CD4-positive, alpha-beta T cell treated with Interleukin-17A for 1 hour (primary cell): Measurements from ENCODE around the gene LAMA3.

ENCODE experiments used
- DNase-seq: peaks from one replicate; pipeline ENCODE4 v3.0.0-alpha.2; 2020

Gene LAMA3, protein sequence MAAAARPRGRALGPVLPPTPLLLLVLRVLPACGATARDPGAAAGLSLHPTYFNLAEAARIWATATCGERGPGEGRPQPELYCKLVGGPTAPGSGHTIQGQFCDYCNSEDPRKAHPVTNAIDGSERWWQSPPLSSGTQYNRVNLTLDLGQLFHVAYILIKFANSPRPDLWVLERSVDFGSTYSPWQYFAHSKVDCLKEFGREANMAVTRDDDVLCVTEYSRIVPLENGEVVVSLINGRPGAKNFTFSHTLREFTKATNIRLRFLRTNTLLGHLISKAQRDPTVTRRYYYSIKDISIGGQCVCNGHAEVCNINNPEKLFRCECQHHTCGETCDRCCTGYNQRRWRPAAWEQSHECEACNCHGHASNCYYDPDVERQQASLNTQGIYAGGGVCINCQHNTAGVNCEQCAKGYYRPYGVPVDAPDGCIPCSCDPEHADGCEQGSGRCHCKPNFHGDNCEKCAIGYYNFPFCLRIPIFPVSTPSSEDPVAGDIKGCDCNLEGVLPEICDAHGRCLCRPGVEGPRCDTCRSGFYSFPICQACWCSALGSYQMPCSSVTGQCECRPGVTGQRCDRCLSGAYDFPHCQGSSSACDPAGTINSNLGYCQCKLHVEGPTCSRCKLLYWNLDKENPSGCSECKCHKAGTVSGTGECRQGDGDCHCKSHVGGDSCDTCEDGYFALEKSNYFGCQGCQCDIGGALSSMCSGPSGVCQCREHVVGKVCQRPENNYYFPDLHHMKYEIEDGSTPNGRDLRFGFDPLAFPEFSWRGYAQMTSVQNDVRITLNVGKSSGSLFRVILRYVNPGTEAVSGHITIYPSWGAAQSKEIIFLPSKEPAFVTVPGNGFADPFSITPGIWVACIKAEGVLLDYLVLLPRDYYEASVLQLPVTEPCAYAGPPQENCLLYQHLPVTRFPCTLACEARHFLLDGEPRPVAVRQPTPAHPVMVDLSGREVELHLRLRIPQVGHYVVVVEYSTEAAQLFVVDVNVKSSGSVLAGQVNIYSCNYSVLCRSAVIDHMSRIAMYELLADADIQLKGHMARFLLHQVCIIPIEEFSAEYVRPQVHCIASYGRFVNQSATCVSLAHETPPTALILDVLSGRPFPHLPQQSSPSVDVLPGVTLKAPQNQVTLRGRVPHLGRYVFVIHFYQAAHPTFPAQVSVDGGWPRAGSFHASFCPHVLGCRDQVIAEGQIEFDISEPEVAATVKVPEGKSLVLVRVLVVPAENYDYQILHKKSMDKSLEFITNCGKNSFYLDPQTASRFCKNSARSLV (N-terminal part only)

DNA sequence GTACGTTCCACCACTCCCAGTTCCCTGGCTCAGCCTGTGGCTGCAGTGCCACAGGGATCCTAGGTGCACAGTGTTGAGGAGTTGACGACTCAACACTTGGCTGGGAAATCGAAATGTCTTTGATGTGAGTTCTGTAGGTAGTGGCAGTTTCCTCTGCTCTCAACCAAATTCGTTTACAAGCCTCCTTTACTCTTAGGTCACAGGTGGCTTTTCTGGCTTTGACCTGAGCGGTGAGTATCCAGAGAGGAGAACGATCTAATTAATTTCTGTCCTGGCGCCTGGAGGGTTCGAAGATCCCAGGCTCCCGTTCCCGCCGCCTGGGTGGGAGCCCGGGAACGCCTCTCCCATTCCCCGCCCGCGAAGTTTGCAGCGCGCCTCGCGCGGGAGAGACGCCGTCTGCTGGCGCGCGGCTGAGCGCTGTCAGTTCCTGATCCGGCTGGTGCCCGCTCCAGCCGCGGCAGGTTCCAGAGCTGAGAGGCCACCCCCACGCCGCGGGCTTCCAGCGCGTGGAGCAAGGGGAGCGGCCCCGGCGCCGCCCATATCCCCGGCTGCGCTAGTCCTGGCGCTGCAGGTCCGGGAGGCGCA lies at the start of gene LAMA3:
LAMA3 (plus strand) TSS at position 423 of the 585 bp plus-strand sequence. CDS start 231 bp downstream, outside the sequence.
- no peak for DNase-seq

DNA sequence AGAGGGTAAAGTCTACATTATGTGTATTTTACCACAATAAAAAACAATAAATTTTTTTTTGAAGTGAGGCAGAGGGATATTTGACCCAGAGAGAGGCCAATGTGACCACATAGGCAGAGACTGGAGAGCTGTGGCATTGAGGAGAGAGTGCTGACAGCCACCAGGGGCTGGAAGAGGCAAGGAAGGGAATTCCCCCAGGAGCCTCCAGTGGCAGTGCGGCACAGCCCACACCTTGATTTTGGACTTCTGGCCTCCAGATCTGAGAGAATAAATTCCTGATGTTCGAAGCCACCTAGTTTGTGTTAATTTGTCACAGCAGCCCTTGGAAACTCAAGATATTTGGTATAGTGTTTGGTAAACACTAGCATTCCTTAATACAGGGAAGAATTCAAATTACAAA lies 49.2 kb upstream of the LAMA3 start:
- DNase-seq: no peak

DNA sequence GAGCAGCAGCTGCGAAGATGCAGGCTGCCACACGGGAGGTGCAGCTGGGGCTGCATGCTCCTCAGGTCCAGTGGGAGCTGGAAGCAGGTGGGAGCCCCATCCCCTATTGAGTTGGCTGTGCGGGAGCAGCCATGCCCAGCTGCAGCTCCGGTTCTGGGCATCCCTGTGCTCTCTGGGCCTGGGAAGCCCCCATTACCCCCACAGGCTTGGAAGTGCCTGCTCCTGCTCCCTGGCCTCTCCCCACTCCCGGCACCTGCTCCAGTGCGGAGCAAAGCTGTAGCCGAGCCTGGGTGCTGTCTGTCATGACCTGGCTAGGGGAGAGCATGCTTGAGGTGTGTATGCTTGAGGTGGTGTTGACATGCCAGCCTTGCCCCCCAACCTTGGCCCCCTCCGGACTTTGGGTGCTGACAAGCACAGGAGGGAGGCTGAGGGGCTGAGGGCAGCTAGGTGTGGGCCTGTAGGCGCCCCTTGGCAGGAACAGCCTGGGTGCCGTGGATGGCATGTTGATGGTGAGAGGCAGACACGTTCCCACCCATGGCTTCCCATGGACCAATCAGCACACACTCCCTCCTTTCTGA lies 48.0 kb upstream of the LAMA3 start:
- no peak for DNase-seq

DNA sequence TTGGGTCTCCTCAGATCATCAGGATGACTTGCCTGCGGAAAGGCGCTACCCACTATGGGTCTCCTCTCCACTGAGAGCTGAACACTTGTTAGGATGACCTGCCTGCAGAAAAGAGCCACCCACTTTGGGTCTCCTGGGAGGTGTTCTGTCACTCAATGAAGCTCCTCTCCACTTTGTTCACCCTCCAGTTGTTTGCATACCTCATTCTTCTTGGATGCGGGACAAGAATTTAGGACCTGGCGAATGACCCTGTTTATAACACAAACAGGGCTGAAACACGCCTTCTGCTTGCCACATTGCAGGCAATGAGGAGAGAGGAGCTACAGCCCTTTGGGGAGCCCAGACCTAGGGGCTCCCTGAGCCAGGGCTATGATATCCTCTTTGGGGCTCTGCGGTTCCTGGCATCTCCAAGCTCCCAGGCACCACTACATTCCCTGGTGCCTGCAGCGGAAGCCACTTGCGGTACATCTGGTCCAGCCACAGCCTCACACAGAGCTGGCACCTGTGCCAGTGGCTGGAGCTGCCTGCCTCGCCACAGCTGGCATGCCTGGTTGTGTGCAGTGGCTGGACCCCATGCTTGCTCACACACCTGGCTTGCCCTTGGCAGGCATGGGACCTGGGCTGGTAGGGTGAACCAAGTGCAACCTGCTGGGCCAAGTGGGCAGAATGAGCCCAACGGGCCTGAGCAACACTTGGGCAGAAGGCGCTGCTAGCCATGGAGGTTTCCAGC lies 47.2 kb upstream of the LAMA3 start:
- DNase-seq: no peak

DNA sequence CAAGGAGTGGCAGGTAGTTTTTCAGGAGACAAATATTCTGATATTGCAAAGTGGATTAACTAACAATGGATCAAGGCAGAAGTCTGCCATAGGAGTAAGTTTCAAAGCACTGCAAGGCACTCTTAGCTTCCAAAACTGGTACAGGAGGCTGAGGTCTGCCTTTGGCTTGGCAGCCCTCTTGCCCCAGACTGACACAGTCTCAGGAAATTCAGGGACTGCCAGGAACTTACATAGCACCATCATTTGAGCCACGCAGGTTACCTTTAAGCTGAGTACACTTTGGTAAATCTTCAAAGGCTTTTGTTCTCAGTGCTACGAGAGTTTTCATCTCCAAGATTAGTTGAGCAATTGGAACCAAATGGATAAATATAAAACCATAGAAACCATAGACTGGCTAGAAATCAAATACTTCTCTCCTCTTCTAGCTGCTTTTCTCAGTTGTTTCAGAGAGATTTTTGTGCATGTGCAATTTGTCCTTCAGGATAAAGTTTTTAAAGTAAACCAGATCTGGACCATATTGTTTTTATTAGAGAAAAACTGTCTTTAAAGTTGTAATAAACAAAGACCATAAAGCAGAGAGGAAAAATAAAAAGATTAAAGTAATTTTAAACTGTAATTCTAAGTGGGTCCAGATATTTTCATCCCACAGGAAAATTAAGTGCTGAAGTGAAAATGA lies 45.3 kb upstream of the LAMA3 start:
- no peak for DNase-seq

DNA sequence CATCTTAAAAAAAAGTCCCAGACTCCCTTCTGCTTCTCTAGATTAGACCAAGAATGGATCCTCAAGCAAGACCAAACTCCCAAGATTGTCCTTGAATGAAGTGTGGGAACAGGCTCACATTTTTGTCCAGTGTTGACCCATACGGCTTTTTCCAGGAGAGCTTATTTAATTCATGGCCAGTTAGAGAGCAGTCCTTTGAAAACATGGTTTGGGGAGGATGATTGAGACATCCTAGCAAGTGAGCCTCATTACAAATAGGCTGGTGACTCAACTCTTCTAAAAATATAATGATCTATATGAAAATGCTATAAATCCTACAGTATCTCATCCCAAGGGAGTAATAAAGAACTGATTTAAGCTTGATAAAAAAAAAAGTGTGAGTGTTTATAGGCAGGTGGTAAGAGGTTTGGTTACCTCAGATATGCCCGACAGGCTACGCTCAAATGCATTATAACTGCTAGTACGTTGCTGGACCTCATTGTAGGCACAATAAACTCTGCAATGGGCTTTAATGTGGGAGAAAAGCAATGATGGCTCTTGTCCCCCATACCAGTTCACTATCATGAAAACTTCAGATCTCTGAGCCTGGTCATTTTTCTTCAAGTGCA lies 43.6 kb upstream of the LAMA3 start:
- DNase-seq: no peak

DNA sequence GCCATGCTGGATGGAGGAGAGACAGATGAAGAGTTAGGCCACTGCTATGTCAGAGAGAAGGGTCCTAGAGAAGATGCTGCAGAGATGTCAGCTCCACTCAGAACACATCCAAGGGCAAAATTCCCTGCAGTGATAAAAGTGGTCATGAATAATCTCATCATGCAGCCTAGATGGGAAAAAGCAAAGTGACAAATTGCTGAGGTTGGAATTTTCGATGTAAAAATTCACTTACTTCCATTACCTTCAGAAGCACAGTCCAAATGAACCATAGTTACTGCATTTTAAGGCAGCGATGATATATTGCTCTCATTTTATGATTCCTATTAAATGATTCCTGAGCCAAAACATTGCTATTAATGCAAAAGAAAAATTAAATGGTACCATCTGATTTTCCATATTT lies 43.0 kb upstream of the LAMA3 start:
- DNase-seq: no peak

DNA sequence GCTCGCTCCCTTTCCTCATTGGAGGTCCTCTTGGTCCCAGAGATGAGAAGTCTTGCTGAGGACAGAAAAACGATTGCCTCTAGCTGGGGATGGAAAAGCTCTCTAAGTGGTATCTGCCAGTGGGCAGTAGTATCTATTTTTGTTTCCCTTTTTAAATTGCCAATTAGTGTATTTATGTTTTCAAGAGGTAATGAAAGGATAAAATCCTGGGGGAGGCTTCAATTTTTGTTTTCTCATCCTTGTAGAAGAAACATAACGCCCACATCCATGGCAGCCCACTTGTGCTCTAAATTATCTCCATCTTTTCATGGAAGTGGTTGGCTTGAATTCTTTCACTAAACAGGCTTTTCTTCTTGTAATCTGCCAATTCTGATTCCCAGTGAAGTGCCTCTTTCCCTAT lies 40.8 kb upstream of the LAMA3 start:
- no peak for DNase-seq

DNA sequence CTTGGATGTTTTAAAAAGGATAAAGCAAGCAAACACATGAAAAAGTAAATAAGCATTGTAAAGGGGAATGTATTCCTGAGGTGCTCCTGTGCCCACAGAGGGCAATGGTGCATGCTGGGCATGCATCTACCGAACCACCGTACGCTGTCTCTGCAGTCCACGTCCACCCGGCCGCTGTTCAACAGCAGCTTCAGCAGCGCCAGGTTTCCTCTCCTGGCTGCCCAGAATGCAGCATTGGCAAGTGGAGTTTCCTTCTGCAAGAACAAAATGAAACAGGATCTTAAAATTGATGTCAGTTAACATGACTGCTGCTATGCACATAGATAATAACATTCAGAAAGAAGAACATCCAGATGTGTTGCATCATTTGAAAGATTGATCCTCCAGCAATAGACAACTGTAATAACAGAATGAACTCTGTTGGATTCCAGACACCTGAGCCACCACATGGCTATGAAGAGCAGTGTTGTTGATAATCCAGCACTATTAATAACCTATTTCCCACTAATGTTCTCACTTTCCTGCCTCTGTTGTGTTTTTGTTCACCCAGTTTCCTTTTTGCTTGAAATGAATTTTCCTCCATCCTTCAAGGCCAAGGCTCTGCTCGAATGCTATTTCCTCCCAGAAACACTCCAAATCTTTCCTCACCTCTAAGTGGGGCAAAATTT lies 40.2 kb upstream of the LAMA3 start:
- no peak for DNase-seq

DNA sequence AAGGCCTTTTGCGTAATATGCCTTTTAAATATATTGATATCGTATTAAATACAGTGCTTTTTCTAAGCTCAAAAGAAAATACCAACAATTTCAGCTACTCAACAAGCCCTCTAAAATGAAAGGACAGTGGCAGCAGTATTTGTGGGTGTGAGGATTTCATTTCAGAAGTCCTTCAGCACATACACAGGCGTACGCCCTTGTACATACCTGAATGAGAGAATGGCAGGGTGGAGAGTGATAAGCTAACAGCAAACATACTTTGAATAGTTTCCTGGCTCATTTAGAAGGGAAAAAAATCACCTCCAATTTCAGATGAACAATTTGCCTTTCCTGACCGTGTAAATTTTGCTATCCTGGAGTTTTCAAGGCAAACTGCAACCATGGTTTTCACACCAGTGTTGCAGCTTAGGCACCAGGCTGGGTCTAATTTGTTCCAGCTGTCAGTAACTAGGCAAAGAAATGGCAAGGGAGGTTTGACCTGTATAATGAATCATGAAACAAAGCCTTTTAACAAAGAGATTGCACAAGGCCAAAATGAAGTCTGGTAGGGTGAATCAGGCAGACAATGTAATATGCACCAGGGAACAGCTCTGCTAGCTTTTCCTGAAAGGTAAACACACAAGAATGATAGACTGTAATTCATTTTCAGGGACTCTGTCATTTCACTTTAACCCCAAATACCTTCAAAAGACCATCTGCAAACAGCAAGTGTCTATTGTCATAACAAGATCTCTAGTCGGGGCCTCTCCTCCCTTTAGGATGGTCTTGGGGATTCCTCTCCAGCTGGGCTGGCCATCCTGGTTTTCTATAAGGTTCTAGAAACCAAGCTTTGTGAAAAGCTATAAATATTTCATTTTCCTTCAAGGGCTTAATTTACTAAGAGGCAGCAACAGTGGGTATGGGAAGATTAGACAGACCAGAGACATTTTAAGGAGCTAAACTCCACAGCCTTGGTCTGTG lies 38.0 kb upstream of the LAMA3 start:
- no peak for DNase-seq

DNA sequence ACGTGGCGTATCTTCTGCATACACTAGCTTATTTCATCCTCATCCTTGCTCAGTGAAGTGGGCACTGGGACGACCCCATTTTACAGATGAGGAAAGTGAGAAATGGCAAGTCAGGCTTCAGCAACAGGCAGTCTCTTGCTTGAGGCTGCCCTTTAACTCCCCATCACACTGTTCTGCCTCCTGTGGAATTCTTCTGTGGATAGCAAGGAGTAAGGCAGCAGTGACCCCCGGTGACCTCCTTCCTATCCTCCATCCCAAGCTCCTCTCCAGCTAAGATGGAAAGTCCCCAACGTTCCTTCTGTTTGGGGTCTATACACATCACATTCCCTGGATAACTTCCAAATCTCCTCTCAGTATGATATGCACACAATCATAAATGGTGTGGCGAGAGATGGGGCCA lies 37.0 kb upstream of the LAMA3 start:
- DNase-seq: no peak

DNA sequence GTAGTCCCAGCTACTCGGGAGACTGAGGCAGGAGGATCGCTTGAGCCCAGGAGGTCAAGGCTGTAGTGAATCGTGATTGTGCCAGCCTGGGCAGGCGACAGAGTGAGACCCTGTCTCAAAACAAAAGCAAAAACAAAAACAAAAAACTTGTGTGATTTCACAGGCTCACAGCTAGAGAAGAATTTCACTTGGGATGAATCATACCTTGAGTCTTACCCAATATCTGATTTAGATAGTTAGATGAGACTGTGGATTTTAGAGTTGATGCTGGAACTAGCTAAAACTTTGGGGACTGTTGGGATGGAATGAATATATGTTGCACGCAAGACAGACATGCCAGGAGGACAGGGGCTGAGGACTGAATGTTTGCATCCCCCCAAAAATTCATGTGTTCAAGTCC lies 31.0 kb upstream of the LAMA3 start:
- DNase-seq: no peak

DNA sequence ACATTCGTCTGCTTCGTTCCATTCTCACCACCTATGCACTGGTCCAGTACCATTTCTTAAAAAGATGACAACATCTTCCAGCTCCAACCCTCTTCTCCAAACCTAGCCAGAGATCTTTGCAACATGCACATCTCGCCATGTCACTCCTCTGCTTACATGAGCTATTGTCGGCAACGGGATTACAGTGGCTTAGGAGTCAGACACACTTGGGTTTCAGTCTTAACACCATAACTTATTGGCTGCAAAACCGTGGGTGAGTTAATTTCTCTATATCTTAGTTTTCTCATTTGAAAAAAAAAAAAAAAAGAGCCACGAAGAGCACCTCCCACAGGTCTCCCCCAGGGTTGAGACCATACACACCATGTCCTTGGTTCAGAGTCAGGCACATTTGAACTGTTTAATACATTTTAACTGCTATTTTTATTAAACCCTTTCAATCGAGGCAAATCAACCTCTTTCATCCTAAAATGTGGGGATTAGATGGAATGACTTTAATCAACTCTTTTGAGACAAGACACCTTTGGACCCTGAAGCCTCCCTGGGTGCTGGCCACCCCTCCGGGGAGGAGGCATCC lies 27.4 kb upstream of the LAMA3 start:
- no peak for DNase-seq

DNA sequence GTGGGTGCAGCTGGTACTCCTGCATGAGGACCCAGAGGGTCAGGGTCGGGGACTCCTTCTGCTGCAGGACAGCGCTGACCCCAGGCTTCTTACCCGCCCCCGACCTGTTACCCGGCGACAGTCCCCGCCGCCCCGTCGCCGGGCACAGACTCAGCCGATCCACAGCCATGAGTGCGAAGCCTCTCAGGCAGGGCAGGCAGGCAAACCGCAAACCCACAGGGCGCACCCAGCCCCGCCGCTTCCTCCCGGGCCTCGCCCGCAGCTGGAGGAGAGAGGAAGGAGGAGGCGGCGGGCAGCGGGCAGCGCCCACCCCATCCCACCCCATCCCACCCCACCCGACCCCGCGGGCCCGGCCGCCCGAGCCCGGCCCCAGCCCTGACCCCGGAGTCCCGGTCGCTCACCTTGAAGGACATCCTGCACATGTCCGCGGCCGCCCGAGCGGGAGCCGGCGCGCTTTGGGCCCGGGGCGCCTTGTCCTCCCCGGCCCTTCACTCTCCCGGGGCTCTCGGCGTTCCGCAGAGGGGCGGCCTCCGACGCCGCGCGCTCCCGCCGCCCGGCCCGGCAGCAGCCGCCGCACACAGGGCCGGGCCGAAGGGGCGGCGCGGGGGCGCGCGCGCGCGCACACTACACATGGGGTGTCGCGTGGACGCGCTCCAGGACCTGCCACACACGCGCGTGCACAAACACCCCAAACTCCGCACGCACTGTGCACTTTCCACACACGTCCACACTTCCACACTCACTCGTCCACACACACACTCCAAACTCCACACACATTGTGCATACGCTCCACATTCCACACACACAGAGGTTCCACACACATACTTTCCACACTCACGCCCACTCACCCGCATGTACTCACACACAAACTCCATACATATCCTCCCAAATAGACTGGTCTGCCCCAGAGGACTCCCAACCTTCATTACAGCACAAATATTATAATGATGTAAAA lies 26.7 kb upstream of the LAMA3 start, which contains the start of gene ANKRD29:
ANKRD29 (minus strand) TSS at position 603 of the 955 bp plus-strand sequence; CDS start at position 422, 181 bp downstream.
- peak; percentile 62 for DNase-seq

DNA sequence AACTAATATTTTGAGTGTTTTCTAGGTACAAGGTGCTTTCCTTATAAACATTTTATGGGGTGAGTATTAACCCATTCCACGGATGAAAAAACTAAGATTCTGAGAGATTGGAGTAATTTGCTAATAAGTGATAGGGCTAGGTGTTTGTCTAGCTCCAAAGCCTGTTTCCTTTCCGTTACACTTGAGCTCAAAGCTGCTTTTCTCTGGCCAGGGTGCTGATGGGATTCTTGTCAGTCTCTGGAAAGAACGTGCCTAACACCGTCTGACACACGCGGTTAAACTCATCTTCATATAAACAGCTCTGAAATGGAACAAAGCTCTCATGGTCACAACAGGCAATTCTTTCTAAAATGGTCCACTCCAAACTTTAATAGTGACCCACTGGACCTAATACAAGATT lies 24.6 kb upstream of the LAMA3 start:
- no peak for DNase-seq

DNA sequence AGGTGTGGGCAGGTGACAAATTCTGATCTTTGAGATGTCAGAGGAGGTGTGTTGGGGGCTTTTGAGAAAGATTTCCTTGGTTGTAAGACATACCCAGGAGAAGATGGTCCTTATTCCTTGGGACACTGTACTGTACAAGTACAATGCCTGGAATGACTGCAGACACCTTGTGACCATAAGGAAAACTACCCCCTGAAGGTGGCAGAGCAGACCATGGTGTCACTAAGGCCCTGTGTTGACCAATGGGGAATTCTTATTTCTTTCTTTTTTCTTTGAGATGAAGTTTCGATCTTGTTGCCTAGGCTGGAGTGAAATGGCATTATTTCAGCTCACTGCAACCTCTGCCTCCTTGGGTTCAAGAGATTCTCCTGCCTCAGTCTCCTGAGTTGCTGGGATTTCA lies 22.1 kb upstream of the LAMA3 start:
- no peak for DNase-seq

DNA sequence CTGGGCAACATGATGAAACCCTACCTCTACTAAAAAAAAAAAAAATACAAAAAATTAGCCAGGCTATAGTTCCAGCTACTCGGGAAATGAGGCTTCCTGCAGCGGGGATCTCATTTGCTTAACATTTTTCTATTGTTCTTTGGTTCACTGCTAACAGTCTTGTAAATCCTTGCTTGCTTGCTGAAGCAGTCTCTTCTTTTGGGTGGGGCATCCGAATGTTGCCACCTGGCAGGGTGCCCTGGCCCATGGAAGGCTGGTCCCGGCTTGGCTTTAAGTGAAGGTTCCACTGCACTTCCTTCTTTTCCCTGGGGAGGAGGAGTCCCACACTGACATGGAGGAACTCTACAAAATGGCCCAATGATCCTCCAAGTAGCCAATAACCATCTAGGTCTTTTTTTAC lies 20.5 kb upstream of the LAMA3 start:
- DNase-seq: no peak
